ENCODE data around the gene RAB20. TPM values are rescaled to one million over a fixed set of nuclear protein-coding genes. Genes with fewer than 3 reads are reported as not detected.
A peak's percentile ranks its signal among the peaks of the same experiment; 100 is the strongest.

Gene RAB20
- total RNA-seq, 1 experiment from 2014 or later: 19.3 TPM

DNA sequence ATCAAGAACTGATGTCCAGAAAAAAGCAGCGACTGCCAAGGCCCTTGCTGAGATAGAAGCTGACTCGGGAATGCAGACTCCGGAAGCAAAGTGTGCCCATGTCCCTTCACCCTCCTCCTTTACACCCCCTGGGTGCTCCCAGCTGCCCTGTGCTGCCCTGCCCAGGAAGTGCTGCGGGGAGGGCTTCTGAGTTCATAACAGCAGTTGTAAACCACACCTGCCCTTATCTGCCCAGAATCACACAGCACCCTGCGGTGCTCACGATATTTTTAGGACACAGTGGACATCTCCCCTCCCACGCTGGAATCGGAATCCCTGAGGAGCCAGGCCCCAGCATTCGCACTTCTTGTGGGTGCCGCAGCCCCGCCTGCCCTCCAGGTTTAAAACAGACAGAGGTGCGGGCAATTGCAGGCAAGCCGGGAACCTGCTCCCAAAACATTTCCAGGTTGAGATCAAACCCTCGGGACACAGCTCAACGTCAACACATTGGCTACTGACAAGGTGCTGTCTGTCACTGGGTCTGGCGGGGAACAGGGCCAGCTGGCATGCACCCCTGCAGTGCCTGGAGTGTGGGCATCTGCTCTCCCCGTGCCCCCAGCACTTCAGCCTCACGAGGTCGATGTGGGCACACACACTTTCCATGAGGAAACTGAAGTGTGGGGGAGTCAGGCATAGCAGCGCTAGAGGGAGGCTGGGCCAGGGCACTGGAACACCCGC is 36.8 kb downstream of the RAB20 start:
- peaks cover 12% of the 10 kb centered on the region for H3K4me1 ChIP-seq (replicated peaks)
- H3K4me3 ChIP-seq: no peak overlapping the region
- no peak for DNase-seq (ENCODE audit: low read depth in 1 of 2, low spot score in 2 of 2)
- H3K36me3 ChIP-seq: no peaks in the 10 kb centered on the region
- H3K27me3 ChIP-seq (replicated peaks): peaks cover 3% of the 10 kb centered on the region; the same call in 1 of the 2 replicates
- no peak overlapping the region for H3K27ac ChIP-seq
- H3K9me3 ChIP-seq (replicated peaks): no peaks in the 10 kb centered on the region

- peaks cover 3% of the 10 kb centered on the region; the same call in 1 of the 2 replicates for H3K27me3 ChIP-seq (replicated peaks)
- no peak overlapping the region for H3K4me3 ChIP-seq
- H3K4me1 ChIP-seq (replicated peaks): peaks cover 10% of the 10 kb centered on the region
- H3K36me3 ChIP-seq: no peaks in the 10 kb centered on the region
- no peak overlapping the region for H3K27ac ChIP-seq
- no peaks in the 10 kb centered on the region for H3K9me3 ChIP-seq (replicated peaks)
- DNase-seq (ENCODE audit: low read depth in 1 of 2, low spot score in 2 of 2): no peak
Observed at GRCh38 chr13:110523838-110524540, 37.5 kb downstream of the RAB20 start.

GRCh38 chr13:110523180-110523579 is 38.3 kb downstream of the RAB20 start:
- H3K27me3 ChIP-seq (replicated peaks): peaks cover 3% of the 10 kb centered on the region; the same call in 1 of the 2 replicates

DNA sequence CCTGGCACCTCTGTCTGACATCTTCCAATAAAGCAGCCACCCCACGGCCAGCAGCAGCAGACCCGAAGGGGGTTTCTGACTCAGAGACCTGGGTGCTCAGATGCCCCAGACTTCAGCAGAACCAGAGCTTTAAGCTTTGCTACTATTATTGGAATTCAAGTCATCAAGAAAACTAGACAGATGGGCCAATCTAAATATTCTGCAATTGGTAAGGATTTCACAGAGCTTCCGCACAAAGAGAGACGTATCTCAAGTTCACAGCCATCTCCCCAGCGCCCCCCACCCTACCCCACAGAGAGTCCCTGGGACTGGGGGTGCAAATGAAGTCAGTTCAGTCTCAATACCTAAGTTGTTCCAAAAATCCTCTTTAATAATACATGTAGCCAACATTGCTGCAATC is 38.8 kb downstream of the RAB20 start:
- Histone ChIP-seq H3K4me1 (replicated peaks) (peaks cover 7% of the 10 kb centered on the region; the same call in 1 of the 2 replicates), H3K36me3 (no peaks in the 10 kb centered on the region), H3K4me3 (no peak overlapping the region)

More at GRCh38 chr13:110523180-110523579, 38.3 kb downstream of the RAB20 start:
- Histone ChIP-seq H3K36me3 (no peaks in the 10 kb centered on the region), H3K4me1 (replicated peaks) (peaks cover 7% of the 10 kb centered on the region; the same call in 1 of the 2 replicates), H3K27ac (no peak overlapping the region), H3K4me3 (no peak overlapping the region), H3K9me3 (replicated peaks) (no peaks in the 10 kb centered on the region)
- DNase-seq (ENCODE audit: low read depth in 1 of 2, low spot score in 2 of 2): no peak

DNA sequence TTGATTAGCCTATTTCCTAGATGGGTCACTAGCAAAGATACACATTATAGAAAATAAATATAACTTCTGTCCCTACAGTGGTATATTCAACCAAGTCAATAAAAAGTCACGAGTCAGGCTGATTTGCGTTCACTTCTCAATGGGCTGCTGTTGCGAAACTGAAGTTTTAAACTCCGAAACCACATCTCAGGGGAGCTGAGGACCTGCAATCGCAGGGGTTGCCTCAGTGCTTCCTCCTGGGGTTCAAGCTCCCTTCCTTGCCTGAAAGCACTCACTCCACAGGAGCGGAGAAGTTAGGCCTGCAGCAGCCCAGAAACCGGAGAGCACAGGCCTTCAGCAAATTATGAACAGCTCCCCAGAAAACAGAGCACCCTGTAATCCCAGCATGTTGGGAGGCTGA is 39.6 kb downstream of the RAB20 start:
- Histone ChIP-seq H3K4me1 (replicated peaks) (peaks cover 7% of the 10 kb centered on the region; the same call in 1 of the 2 replicates), H3K27me3 (replicated peaks) (peaks cover 8% of the 10 kb centered on the region), H3K4me3 (no peak overlapping the region), H3K27ac (no peak overlapping the region), H3K36me3 (no peaks in the 10 kb centered on the region), H3K9me3 (replicated peaks) (no peaks in the 10 kb centered on the region)
- DNase-seq (ENCODE audit: low read depth in 1 of 2, low spot score in 2 of 2): no peak

More for the DNA sequence above, 38.8 kb downstream of the RAB20 start:
- Histone ChIP-seq H3K9me3 (replicated peaks) (no peaks in the 10 kb centered on the region), H3K27me3 (replicated peaks) (peaks cover 3% of the 10 kb centered on the region), H3K27ac (no peak overlapping the region)
- no peak for DNase-seq (ENCODE audit: low read depth in 1 of 2, low spot score in 2 of 2)

GRCh38 chr13:110521296-110521680 is 40.2 kb downstream of the RAB20 start:
- H3K4me3 ChIP-seq: no peak overlapping the region
- peaks cover 7% of the 10 kb centered on the region; the same call in 1 of the 2 replicates for H3K4me1 ChIP-seq (replicated peaks)
- no peak overlapping the region for H3K27ac ChIP-seq
- peaks cover 9% of the 10 kb centered on the region for H3K27me3 ChIP-seq (replicated peaks)
- H3K36me3 ChIP-seq: no peaks in the 10 kb centered on the region
- H3K9me3 ChIP-seq (replicated peaks): no peaks in the 10 kb centered on the region
- DNase-seq (ENCODE audit: low read depth in 1 of 2, low spot score in 2 of 2): no peak

DNA sequence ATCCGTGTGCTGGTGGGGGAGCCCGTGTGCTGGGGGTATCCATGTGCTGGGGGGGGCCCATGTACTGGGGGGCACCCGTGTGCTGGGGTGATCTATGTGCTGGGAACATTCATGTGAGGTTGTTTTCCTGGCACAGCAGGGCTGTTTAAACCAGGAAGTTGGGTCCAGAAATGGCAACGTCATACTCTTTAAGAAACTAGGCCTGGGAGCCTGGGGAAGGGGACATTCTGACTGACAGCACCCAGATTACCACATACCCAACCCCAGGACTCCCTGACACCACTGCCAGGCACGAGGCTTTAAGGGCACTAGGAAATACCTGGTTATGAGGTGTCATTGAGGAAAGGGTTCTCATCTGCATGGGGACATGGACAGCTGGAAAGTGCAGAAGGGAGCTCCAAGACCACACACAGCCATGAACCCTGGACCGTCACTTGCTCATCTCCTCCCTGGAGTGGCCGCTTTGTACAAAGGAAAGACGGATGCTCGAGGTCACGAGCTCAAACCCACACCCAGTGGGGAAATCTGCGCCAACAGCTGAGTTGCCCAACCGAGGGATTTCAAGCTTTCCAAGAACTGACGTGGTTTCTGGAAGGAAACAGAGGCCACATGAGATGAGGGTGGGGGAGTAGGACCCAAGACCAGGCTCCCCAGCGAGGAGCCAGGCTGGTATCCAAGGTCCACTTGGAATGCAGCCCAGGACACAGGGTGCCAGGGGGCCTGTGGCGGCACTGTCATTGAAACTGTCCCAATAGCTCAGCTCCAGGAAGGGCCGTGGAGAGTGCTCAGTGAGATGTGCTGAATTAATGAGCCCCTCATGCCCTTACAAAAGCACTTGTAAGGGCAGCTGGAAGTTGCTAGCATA is 40.9 kb downstream of the RAB20 start:
- Histone ChIP-seq H3K27ac (no peak overlapping the region), H3K4me1 (replicated peaks) (peaks cover 7% of the 10 kb centered on the region; the same call in 1 of the 2 replicates), H3K4me3 (no peak overlapping the region), H3K36me3 (no peaks in the 10 kb centered on the region), H3K27me3 (replicated peaks) (peaks cover 9% of the 10 kb centered on the region), H3K9me3 (replicated peaks) (no peaks in the 10 kb centered on the region)
- no peak for DNase-seq (ENCODE audit: low read depth in 1 of 2, low spot score in 2 of 2)

GRCh38 chr13:110519506-110519905 is 42.0 kb downstream of the RAB20 start:
- DNase-seq (ENCODE audit: low read depth in 1 of 2, low spot score in 2 of 2): no peak
- no peaks in the 10 kb centered on the region for H3K9me3 ChIP-seq (replicated peaks)
- no peak overlapping the region for H3K27ac ChIP-seq
- H3K27me3 ChIP-seq (replicated peaks): peaks cover 12% of the 10 kb centered on the region
- no peak overlapping the region for H3K4me3 ChIP-seq
- no peaks in the 10 kb centered on the region for H3K36me3 ChIP-seq
- H3K4me1 ChIP-seq (replicated peaks): peaks cover 7% of the 10 kb centered on the region; the same call in 1 of the 2 replicates

DNA sequence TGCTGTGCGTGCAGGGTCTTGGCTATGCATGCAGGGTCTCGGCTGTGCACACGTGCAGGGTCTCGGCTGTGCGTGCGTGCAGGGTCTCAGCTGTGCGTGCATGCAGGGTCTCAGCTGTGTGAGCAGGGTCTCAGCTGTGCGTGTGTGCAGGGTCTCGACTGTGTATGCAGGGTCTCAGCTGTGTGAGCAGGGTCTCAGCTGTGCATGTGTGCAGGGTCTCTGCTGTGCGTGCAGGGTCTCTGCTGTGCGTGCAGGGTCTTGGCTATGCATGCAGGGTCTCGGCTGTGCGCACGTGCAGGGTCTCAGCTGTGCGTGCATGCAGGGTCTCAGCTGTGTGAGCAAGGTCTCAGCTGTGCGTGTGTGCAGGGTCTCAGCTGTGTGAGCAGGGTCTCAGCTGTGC is 42.5 kb downstream of the RAB20 start:
- no peak for DNase-seq (ENCODE audit: low read depth in 1 of 2, low spot score in 2 of 2)
- Histone ChIP-seq H3K36me3 (0 out of 2 replicates have a peak, but pooled peaks cover under 1% of the 10 kb centered on the region), H3K27me3 (replicated peaks) (peaks cover 12% of the 10 kb centered on the region), H3K27ac (no peak overlapping the region), H3K4me1 (replicated peaks) (peaks cover 6% of the 10 kb centered on the region; the same call in 1 of the 2 replicates), H3K9me3 (replicated peaks) (no peaks in the 10 kb centered on the region), H3K4me3 (no peak overlapping the region)

- H3K9me3 ChIP-seq (replicated peaks): no peaks in the 10 kb centered on the region
- DNase-seq (ENCODE audit: low read depth in 1 of 2, low spot score in 2 of 2): no peak
- 0 out of 2 replicates have a peak, but pooled peaks cover 4% of the 10 kb centered on the region for H3K36me3 ChIP-seq
- H3K4me3 ChIP-seq: no peak overlapping the region
- peaks cover 12% of the 10 kb centered on the region for H3K27me3 ChIP-seq (replicated peaks)
- H3K4me1 ChIP-seq (replicated peaks): peaks cover 1% of the 10 kb centered on the region; the same call in 1 of the 2 replicates
- no peak overlapping the region for H3K27ac ChIP-seq
Observed at GRCh38 chr13:110518571-110518970, 43.0 kb downstream of the RAB20 start.

- Histone ChIP-seq H3K9me3 (replicated peaks) (no peaks in the 10 kb centered on the region), H3K27ac (no peak overlapping the region)
Observed at GRCh38 chr13:110518226-110518525, 43.3 kb downstream of the RAB20 start.

GRCh38 chr13:110517505-110518225 is 43.9 kb downstream of the RAB20 start:
- Histone ChIP-seq H3K4me1 (replicated peaks) (no peaks in the 10 kb centered on the region; the same call in 1 of the 2 replicates), H3K9me3 (replicated peaks) (no peaks in the 10 kb centered on the region), H3K27ac (no peak overlapping the region), H3K36me3 (peaks cover 9% of the 10 kb centered on the region), H3K4me3 (no peak overlapping the region), H3K27me3 (replicated peaks) (peaks cover 12% of the 10 kb centered on the region)
- no peak for DNase-seq (ENCODE audit: low read depth in 1 of 2, low spot score in 2 of 2)

More at GRCh38 chr13:110518226-110518525, 43.3 kb downstream of the RAB20 start:
- Histone ChIP-seq H3K4me1 (replicated peaks) (no peaks in the 10 kb centered on the region; the same call in 1 of the 2 replicates), H3K4me3 (no peak overlapping the region), H3K36me3 (peaks cover 4% of the 10 kb centered on the region), H3K27me3 (replicated peaks) (peaks cover 12% of the 10 kb centered on the region)
- DNase-seq (ENCODE audit: low read depth in 1 of 2, low spot score in 2 of 2): peak in 1 of 2 experiments; percentile 72

GRCh38 chr13:110516500-110516899 is 45.0 kb downstream of the RAB20 start:
- no peak for DNase-seq (ENCODE audit: low read depth in 1 of 2, low spot score in 2 of 2)
- H3K4me1 ChIP-seq (replicated peaks): no peaks in the 10 kb centered on the region; the same call in 1 of the 2 replicates
- no peak overlapping the region for H3K4me3 ChIP-seq
- H3K36me3 ChIP-seq: peaks cover 21% of the 10 kb centered on the region
- peaks cover 12% of the 10 kb centered on the region for H3K27me3 ChIP-seq (replicated peaks)
- H3K27ac ChIP-seq: no peak overlapping the region
- H3K9me3 ChIP-seq (replicated peaks): no peaks in the 10 kb centered on the region

All from SJSA1 (cell line).